Measurements from ENCODE around the gene BSDC1. TPM values are rescaled to one million over a fixed set of nuclear protein-coding genes. Genes with fewer than 3 reads are reported as not detected.
"Not testable (repeated sequence)": the region's sequence is repeated elsewhere in the genome, so short reads cannot be mapped to it uniquely, and the experiment has no call there.

BSDC1 gene
- total RNA-seq, 4 donors from 2014 or later, result 57.3 to 67.9 (median 63.4) TPM

DNA sequence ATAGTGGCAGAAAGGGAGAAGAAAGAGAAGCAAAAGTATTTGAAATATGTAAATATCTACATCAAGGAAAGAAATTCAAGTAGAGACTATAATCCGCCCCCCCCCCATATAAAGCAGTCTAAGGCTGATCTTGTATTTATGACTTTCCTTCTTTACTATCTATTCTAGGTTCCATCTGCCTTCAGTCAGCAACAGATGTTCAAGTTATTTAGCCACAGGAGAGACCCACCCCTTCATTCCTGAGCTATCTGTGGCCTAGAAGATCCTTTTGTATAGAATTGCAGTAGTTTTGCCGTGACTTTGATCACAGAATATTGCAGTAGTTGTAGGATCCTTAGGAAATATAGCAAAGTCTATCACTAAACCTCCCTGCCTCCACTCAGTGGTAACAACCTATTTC lies 10.7 kb upstream of the BSDC1 start:
- WGBS, result 29% methylated on average over 2 of the region's 2 CpGs
- peaks cover 4 to 8% (median 4%) of the 10 kb centered on the region in 4 donors for H3K4me1 ChIP-seq
- H3K27me3 ChIP-seq, result no peaks in the 10 kb centered on the region
- no peak overlapping the region for H3K27ac ChIP-seq (replicated peaks in 1 of 4)
- H3K4me3 ChIP-seq, result no peak overlapping the region
- H3K36me3 ChIP-seq, result no peaks in the 10 kb centered on the region
- H3K9me3 ChIP-seq, result no peaks in the 10 kb centered on the region
- intact Hi-C loops (cut with DNase I), result loop anchor here (5.0 kb wide), 1 partner anchor 42 kb away; no protein-coding TSS in a partner anchor
- no peak for TF ChIP-seq POLR2AphosphoS5 (IDR thresholded peaks at IDR 0.05)
- TF ChIP-seq, protein P1, sequence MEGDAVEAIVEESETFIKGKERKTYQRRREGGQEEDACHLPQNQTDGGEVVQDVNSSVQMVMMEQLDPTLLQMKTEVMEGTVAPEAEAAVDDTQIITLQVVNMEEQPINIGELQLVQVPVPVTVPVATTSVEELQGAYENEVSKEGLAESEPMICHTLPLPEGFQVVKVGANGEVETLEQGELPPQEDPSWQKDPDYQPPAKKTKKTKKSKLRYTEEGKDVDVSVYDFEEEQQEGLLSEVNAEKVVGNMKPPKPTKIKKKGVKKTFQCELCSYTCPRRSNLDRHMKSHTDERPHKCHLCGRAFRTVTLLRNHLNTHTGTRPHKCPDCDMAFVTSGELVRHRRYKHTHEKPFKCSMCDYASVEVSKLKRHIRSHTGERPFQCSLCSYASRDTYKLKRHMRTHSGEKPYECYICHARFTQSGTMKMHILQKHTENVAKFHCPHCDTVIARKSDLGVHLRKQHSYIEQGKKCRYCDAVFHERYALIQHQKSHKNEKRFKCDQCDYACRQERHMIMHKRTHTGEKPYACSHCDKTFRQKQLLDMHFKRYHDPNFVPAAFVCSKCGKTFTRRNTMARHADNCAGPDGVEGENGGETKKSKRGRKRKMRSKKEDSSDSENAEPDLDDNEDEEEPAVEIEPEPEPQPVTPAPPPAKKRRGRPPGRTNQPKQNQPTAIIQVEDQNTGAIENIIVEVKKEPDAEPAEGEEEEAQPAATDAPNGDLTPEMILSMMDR (IDR thresholded peaks at IDR 0.05), result no peak
- no peak for TF ChIP-seq EP300 (IDR thresholded peaks at IDR 0.05)
- TF ChIP-seq POLR2A (IDR thresholded peaks at IDR 0.05; ENCODE audit: low read depth), result no peak
- no peak for DNase-seq (ENCODE audit: extremely low spot score)

DNA sequence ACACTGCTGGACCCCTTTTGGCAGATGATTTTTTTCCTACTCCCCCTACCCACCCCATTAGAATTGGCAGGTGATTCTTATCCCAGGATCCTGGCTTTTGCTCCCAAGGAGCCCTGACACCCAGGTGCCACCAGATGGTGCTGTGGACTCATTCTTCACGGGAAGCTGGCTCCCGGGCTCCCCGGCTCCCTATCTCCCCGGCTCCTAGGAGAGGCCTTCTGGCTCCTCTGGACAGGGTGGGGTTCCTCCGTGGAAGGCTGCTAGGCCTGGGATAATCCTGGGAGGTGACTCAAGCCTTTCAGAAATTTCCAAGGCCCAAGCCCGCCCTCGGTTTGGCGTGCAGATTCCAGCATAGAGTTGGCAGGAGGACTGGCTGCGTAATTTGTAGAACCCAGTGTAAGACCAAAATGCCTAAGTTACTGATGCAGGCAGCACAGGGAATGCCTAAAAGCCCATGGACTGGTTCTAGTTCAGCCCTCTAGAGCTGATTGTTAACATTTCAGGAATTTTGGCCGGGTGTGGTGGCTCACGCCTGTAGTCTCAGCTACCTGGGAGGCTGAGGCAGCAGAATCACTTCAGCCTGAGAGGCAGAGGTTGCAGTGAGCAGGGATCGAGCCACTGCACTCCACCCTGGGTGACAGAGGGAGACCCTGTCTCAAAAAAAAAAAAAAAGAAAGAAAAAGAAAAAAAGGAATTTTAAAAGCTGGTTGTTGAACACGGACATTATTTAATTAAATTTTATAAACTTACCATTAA lies 6.8 kb upstream of the BSDC1 start:
- DNase-seq (ENCODE audit: extremely low spot score), result peak; percentile 94
- no peaks in the 10 kb centered on the region for H3K9me3 ChIP-seq
- peak overlapping the region in 1 of 4 donors; percentile 16 for H3K4me3 ChIP-seq
- H3K36me3 ChIP-seq, result no peaks in the 10 kb centered on the region
- intact Hi-C loops (cut with DNase I), result loop anchor here (5.0 kb wide), 1 partner anchor 46 kb away; no protein-coding TSS in a partner anchor
- H3K27me3 ChIP-seq, result no peaks in the 10 kb centered on the region
- peak overlapping the region; percentile 52 to 69 (median 66) for H3K27ac ChIP-seq (replicated peaks in 1 of 4)
- 38% methylated on average over 13 of the region's 13 CpGs for WGBS
- no peak for TF ChIP-seq EP300 (IDR thresholded peaks at IDR 0.05)
- no peak for TF ChIP-seq POLR2A (IDR thresholded peaks at IDR 0.05; ENCODE audit: low read depth)
- TF ChIP-seq POLR2AphosphoS5 (IDR thresholded peaks at IDR 0.05), result peak in 1 of 2 donors; percentile 62
- TF ChIP-seq, protein P1 (IDR thresholded peaks at IDR 0.05), result peak; percentile 84 to 96 (median 92)
- peaks cover 4 to 8% (median 4%) of the 10 kb centered on the region in 4 donors for H3K4me1 ChIP-seq

DNA sequence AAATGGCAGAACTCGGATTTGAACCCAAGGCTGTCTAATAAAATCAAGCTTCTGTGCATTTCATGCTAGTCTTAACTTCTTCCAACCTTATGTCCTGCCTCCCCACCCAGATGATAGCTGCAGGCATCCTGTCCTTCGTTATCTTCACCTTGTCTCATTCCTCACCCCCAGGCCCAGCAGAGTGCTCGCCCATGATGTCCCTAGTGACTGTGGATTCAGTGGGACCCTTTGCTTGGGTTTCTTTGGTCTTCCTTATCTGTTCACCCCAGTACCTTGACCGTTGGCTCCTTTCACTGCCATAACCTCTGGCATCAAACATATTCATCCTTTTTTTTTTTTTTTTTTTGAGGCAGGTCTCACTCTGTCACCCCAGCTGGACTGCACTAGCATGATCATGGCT lies 5.6 kb upstream of the BSDC1 start:
- peaks cover 4 to 18% (median 13%) of the 10 kb centered on the region in 4 donors for H3K4me1 ChIP-seq
- H3K27me3 ChIP-seq, result no peaks in the 10 kb centered on the region
- no peaks in the 10 kb centered on the region for H3K36me3 ChIP-seq
- no peaks in the 10 kb centered on the region for H3K9me3 ChIP-seq
- H3K4me3 ChIP-seq, result no peak overlapping the region
- 71% methylated on average over 4 of the region's 4 CpGs for WGBS
- no peak for DNase-seq (ENCODE audit: extremely low spot score)
- H3K27ac ChIP-seq (replicated peaks in 1 of 4), result no peak overlapping the region
- intact Hi-C loops (cut with DNase I), result loop anchor here (5.0 kb wide), 1 partner anchor 47 kb away; no protein-coding TSS in a partner anchor
- TF ChIP-seq POLR2AphosphoS5 (IDR thresholded peaks at IDR 0.05), result no peak
- no peak for TF ChIP-seq POLR2A (IDR thresholded peaks at IDR 0.05; ENCODE audit: low read depth)
- TF ChIP-seq EP300 (IDR thresholded peaks at IDR 0.05), result no peak
- TF ChIP-seq, protein P1 (IDR thresholded peaks at IDR 0.05), result no peak

DNA sequence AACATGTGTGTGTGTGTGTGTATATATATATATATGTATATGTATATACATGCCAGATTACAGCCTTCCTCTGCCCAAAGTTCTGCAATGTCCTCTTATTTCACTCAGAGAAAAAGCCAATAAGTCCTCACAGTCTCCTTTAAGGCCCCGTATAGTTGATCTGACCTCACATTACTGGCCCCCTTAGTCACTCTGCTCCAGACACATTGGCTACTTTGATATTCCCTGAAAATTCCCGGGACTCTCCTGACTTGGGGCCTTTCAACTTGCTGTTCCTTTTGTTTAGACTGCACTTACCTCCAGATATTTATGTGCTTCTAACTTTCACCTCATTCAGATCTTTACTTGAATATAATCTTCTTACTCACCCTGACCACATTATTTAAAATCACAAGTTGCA lies 4.2 kb upstream of the BSDC1 start:
- no peaks in the 10 kb centered on the region for H3K36me3 ChIP-seq
- H3K27me3 ChIP-seq, result no peaks in the 10 kb centered on the region
- DNase-seq (ENCODE audit: extremely low spot score), result no peak
- H3K4me3 ChIP-seq, result no peak overlapping the region
- H3K9me3 ChIP-seq, result no peaks in the 10 kb centered on the region
- no peak overlapping the region for H3K27ac ChIP-seq (replicated peaks in 1 of 4)
- peaks cover 6 to 24% (median 20%) of the 10 kb centered on the region in 4 donors for H3K4me1 ChIP-seq
- WGBS, result 65% methylated on average over 2 of the region's 2 CpGs
- no peak for TF ChIP-seq EP300 (IDR thresholded peaks at IDR 0.05)
- TF ChIP-seq POLR2AphosphoS5 (IDR thresholded peaks at IDR 0.05), result no peak
- TF ChIP-seq, protein P1 (IDR thresholded peaks at IDR 0.05), result no peak
- no peak for TF ChIP-seq POLR2A (IDR thresholded peaks at IDR 0.05; ENCODE audit: low read depth)
- intact Hi-C loops (cut with DNase I), result no loop called here

DNA sequence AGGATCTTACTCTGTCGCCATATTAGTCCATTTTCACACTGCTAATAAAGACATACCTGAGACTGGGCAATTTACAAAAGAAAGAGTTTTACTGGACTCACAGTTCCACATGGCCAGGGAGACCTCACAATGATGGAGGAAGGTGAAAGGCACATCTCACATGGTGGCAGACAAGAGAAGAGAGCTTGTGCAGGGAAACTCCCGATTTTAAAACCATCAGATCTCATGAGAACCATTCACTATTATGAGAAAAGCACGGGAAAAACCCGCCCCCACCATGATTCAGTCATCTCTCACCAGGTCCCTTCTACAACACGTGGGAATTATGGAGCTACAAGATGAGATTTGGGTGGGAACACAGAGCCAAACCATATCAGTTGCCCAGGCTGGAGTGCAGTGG lies 2.3 kb upstream of the BSDC1 start:
- Histone ChIP-seq H3K36me3 (peaks cover 0 to 17% (median 2%) of the 10 kb centered on the region in 4 donors), H3K4me1 (peaks cover 24 to 43% (median 39%) of the 10 kb centered on the region in 4 donors)
- intact Hi-C loops (cut with DNase I); H3K27me3 ChIP-seq; H3K4me3 ChIP-seq; DNase-seq (ENCODE audit: extremely low spot score); H3K9me3 ChIP-seq; H3K27ac ChIP-seq (replicated peaks in 1 of 4): not testable (repeated sequence)
- 89% methylated on average over 5 of the region's 5 CpGs for WGBS
